Measurements from ENCODE around the gene CENPM. TPM values are rescaled to one million over a fixed set of nuclear protein-coding genes. Genes with fewer than 3 reads are reported as not detected.

The CENPM gene
- total and polyA plus RNA-seq, 2 experiments from 2014 or later: 50.0 to 61.6 TPM

- Histone ChIP-seq H2AFZ (no peak overlapping the region), H3K27ac (ENCODE audit: low read depth) (no peak overlapping the region), H3K4me3 (no peak overlapping the region), H3K79me2 (replicated peaks; ENCODE audit: insufficient read depth) (no peaks in the 10 kb centered on the region), H3K27me3 (ENCODE audit: insufficient read depth) (peaks cover 49% of the 10 kb centered on the region), H3K36me3 (ENCODE audit: insufficient read depth) (no peaks in the 10 kb centered on the region), H3K9me2 (ENCODE audit: insufficient read depth) (no peaks in the 10 kb centered on the region), H3K4me1 (ENCODE audit: insufficient read depth) (no peaks in the 10 kb centered on the region; the same call in none of the 2 replicates), H3F3A (replicated peaks; ENCODE audit: low read depth) (0 out of 2 replicates have a peak, but pooled peaks cover 8% of the 10 kb centered on the region), H3K4me2 (no peak overlapping the region), H4K20me1 (replicated peaks; ENCODE audit: insufficient read depth) (peaks cover 7% of the 10 kb centered on the region)
- no peaks in the 10 kb centered on the region; the same call in 2 of the 3 replicates for H3K9me3 Mint-ChIP-seq
- no peak for DNase-seq (ENCODE audit: low spot score)
- H3K27me3 Mint-ChIP-seq (ENCODE audit: insufficient read depth, low read depth, poor library complexity): peaks cover 64% of the 10 kb centered on the region
- no peak overlapping the region for H3K4me3 Mint-ChIP-seq
- peak; percentile 1; the same call in 1 of the 3 replicates for ATAC-seq
- no peak for TF ChIP-seq CREB1 (CRISPR knock-in tag; IDR thresholded peaks at IDR 0.05; ENCODE audit: low read depth)
- TF ChIP-seq, protein P1, sequence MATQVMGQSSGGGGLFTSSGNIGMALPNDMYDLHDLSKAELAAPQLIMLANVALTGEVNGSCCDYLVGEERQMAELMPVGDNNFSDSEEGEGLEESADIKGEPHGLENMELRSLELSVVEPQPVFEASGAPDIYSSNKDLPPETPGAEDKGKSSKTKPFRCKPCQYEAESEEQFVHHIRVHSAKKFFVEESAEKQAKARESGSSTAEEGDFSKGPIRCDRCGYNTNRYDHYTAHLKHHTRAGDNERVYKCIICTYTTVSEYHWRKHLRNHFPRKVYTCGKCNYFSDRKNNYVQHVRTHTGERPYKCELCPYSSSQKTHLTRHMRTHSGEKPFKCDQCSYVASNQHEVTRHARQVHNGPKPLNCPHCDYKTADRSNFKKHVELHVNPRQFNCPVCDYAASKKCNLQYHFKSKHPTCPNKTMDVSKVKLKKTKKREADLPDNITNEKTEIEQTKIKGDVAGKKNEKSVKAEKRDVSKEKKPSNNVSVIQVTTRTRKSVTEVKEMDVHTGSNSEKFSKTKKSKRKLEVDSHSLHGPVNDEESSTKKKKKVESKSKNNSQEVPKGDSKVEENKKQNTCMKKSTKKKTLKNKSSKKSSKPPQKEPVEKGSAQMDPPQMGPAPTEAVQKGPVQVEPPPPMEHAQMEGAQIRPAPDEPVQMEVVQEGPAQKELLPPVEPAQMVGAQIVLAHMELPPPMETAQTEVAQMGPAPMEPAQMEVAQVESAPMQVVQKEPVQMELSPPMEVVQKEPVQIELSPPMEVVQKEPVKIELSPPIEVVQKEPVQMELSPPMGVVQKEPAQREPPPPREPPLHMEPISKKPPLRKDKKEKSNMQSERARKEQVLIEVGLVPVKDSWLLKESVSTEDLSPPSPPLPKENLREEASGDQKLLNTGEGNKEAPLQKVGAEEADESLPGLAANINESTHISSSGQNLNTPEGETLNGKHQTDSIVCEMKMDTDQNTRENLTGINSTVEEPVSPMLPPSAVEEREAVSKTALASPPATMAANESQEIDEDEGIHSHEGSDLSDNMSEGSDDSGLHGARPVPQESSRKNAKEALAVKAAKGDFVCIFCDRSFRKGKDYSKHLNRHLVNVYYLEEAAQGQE (IDR thresholded peaks at IDR 0.05; ENCODE audit: unreplicated experiment): no peak
- no peak for TF ChIP-seq CTCF (conservative IDR thresholded peaks at IDR 0.05; ENCODE audit: low read depth in 2 of 2)
- TF ChIP-seq POLR2AphosphoS5 (IDR thresholded peaks at IDR 0.05; ENCODE audit: low read depth): no peak
- TF ChIP-seq ZNF331 (CRISPR knock-in tag; IDR thresholded peaks at IDR 0.05; ENCODE audit: low read depth): no peak
- no peak for TF ChIP-seq STAT1 (IDR thresholded peaks at IDR 0.05; ENCODE audit: unreplicated experiment)
- TF ChIP-seq ETS1 (IDR thresholded peaks at IDR 0.05): no peak
- no peak for TF ChIP-seq ZNF114 (CRISPR knock-in tag; IDR thresholded peaks at IDR 0.05)
- no peak for TF ChIP-seq NANOG (IDR thresholded peaks at IDR 0.05; ENCODE audit: borderline replicate concordance)
- TF ChIP-seq JUNB (IDR thresholded peaks at IDR 0.05; ENCODE audit: unreplicated experiment): no peak
- TF ChIP-seq, protein P2, sequence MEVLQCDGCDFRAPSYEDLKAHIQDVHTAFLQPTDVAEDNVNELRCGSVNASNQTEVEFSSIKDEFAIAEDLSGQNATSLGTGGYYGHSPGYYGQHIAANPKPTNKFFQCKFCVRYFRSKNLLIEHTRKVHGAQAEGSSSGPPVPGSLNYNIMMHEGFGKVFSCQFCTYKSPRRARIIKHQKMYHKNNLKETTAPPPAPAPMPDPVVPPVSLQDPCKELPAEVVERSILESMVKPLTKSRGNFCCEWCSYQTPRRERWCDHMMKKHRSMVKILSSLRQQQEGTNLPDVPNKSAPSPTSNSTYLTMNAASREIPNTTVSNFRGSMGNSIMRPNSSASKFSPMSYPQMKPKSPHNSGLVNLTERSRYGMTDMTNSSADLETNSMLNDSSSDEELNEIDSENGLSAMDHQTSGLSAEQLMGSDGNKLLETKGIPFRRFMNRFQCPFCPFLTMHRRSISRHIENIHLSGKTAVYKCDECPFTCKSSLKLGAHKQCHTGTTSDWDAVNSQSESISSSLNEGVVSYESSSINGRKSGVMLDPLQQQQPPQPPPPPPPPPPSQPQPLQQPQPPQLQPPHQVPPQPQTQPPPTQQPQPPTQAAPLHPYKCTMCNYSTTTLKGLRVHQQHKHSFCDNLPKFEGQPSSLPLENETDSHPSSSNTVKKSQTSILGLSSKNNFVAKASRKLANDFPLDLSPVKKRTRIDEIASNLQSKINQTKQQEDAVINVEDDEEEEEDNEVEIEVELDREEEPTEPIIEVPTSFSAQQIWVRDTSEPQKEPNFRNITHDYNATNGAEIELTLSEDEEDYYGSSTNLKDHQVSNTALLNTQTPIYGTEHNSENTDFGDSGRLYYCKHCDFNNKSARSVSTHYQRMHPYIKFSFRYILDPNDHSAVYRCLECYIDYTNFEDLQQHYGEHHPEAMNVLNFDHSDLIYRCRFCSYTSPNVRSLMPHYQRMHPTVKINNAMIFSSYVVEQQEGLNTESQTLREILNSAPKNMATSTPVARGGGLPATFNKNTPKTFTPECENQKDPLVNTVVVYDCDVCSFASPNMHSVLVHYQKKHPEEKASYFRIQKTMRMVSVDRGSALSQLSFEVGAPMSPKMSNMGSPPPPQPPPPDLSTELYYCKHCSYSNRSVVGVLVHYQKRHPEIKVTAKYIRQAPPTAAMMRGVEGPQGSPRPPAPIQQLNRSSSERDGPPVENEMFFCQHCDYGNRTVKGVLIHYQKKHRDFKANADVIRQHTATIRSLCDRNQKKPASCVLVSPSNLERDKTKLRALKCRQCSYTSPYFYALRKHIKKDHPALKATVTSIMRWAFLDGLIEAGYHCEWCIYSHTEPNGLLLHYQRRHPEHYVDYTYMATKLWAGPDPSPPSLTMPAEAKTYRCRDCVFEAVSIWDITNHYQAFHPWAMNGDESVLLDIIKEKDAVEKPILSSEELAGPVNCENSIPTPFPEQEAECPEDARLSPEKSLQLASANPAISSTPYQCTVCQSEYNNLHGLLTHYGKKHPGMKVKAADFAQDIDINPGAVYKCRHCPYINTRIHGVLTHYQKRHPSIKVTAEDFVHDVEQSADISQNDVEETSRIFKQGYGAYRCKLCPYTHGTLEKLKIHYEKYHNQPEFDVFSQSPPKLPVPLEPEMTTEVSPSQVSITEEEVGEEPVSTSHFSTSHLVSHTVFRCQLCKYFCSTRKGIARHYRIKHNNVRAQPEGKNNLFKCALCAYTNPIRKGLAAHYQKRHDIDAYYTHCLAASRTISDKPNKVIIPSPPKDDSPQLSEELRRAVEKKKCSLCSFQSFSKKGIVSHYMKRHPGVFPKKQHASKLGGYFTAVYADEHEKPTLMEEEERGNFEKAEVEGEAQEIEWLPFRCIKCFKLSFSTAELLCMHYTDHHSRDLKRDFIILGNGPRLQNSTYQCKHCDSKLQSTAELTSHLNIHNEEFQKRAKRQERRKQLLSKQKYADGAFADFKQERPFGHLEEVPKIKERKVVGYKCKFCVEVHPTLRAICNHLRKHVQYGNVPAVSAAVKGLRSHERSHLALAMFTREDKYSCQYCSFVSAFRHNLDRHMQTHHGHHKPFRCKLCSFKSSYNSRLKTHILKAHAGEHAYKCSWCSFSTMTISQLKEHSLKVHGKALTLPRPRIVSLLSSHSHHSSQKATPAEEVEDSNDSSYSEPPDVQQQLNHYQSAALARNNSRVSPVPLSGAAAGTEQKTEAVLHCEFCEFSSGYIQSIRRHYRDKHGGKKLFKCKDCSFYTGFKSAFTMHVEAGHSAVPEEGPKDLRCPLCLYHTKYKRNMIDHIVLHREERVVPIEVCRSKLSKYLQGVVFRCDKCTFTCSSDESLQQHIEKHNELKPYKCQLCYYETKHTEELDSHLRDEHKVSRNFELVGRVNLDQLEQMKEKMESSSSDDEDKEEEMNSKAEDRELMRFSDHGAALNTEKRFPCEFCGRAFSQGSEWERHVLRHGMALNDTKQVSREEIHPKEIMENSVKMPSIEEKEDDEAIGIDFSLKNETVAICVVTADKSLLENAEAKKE (CRISPR knock-in tag; IDR thresholded peaks at IDR 0.05): no peak
- no peak for TF ChIP-seq EZH2phosphoT487 (IDR thresholded peaks at IDR 0.05; ENCODE audit: unreplicated experiment)
- TF ChIP-seq EZH2 (IDR thresholded peaks at IDR 0.05; ENCODE audit: low read depth, unreplicated experiment): no peak
- H3K27ac Mint-ChIP-seq: no peak overlapping the region; the same call in 1 of the 2 replicates
- H3K36me3 Mint-ChIP-seq (ENCODE audit: low read depth): no peaks in the 10 kb centered on the region; the same call in 2 of the 3 replicates
- peaks cover 11% of the 10 kb centered on the region for H3K4me1 Mint-ChIP-seq
Observed at GRCh38 chr22:41928593-41929417, 18.1 kb downstream of the CENPM start.

Measured in GM23338 (cell line).